ENCODE results near the gene ATOSA.

DNA sequence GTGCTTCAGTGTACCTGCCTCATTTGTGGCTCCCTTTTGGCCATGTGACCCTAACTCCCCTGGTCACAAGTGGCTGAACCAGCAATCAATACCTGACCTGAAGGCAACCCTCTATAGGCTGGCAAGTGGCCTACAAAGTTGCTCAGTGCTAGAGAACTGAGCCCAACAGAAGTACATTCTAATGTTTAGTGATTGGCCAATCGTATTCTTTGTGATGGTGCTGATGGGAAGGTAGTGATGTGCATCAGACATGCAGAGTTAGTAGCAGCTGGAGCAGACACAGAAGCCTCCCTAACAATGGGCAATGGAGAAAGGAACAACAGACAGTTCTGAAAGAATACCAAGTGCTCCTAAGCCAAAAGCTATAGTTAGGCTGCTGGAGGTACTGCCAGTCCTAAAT is 10.4 kb upstream of the ATOSA start:
- TF ChIP-seq POLR2AphosphoS5 (IDR thresholded peaks at IDR 0.05) (no peak), EP300 (IDR thresholded peaks at IDR 0.05) (no peak)
- TF ChIP-seq, protein P1, sequence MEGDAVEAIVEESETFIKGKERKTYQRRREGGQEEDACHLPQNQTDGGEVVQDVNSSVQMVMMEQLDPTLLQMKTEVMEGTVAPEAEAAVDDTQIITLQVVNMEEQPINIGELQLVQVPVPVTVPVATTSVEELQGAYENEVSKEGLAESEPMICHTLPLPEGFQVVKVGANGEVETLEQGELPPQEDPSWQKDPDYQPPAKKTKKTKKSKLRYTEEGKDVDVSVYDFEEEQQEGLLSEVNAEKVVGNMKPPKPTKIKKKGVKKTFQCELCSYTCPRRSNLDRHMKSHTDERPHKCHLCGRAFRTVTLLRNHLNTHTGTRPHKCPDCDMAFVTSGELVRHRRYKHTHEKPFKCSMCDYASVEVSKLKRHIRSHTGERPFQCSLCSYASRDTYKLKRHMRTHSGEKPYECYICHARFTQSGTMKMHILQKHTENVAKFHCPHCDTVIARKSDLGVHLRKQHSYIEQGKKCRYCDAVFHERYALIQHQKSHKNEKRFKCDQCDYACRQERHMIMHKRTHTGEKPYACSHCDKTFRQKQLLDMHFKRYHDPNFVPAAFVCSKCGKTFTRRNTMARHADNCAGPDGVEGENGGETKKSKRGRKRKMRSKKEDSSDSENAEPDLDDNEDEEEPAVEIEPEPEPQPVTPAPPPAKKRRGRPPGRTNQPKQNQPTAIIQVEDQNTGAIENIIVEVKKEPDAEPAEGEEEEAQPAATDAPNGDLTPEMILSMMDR (IDR thresholded peaks at IDR 0.05), result no peak
